CD4-positive, alpha-beta T cell treated with Interleukin-17A for 4 hours (primary cell): ENCODE measurements around the gene CREB3.
A peak's percentile ranks its signal among the peaks of the same experiment; 100 is the strongest.

Experiments used
- DNase-seq: peaks from one replicate; pipeline ENCODE4 v3.0.0-alpha.2; 2020; ENCODE audit warnings: mixed read lengths

Gene CREB3

GRCh38 chr9:35702696-35703095 is 29.8 kb upstream of the CREB3 start:
- no peak for DNase-seq

GRCh38 chr9:35703906-35704672 is 28.4 kb upstream of the CREB3 start:
- no peak for DNase-seq

- DNase-seq, result no peak
These were observed 27.1 kb upstream of the CREB3 start for GRCh38 chr9:35705372-35705771.

- DNase-seq, result no peak
These were observed 26.5 kb upstream of the CREB3 start for GRCh38 chr9:35705836-35706430.

GRCh38 chr9:35706951-35707350 is 25.5 kb upstream of the CREB3 start:
- no peak for DNase-seq

GRCh38 chr9:35708146-35708545 is 24.3 kb upstream of the CREB3 start:
- DNase-seq, result no peak

GRCh38 chr9:35710818-35711500 is 21.5 kb upstream of the CREB3 start:
- DNase-seq, result no peak

- no peak for DNase-seq
These were observed 20.7 kb upstream of the CREB3 start for GRCh38 chr9:35711501-35712428.

GRCh38 chr9:35712762-35713400 is 19.6 kb upstream of the CREB3 start:
- no peak for DNase-seq

- no peak for DNase-seq
These were observed 18.9 kb upstream of the CREB3 start for GRCh38 chr9:35713578-35713977.

- no peak for DNase-seq
These were observed 18.3 kb upstream of the CREB3 start for GRCh38 chr9:35714123-35714522.

GRCh38 chr9:35714579-35715252 is 17.8 kb upstream of the CREB3 start:
- no peak for DNase-seq

- DNase-seq, result no peak
These were observed 16.2 kb upstream of the CREB3 start for GRCh38 chr9:35716230-35716629.

- no peak for DNase-seq
These were observed 15.2 kb upstream of the CREB3 start for GRCh38 chr9:35717132-35717870.

GRCh38 chr9:35718721-35719511 is 13.6 kb upstream of the CREB3 start:
- DNase-seq, result no peak

- no peak for DNase-seq
These were observed 12.9 kb upstream of the CREB3 start for GRCh38 chr9:35719546-35719945.

- no peak for DNase-seq
These were observed 9.0 kb upstream of the CREB3 start for GRCh38 chr9:35723426-35723825.

- DNase-seq, result no peak
These were observed 8.6 kb upstream of the CREB3 start for GRCh38 chr9:35723908-35724307.

- no peak for DNase-seq
These were observed 7.1 kb upstream of the CREB3 start for GRCh38 chr9:35725362-35725761.

- peak; percentile 61 for DNase-seq
These were observed 5.5 kb upstream of the CREB3 start for GRCh38 chr9:35726931-35727330.
